SIG-M5 (cell line): ENCODE results near the gene DAB2.

Source experiments
- DNase-seq: peaks from one replicate; lab custom pipeline; 2025; lab: John Stamatoyannopoulos, UW

Gene DAB2

GRCh38 chr5:39447968-39448367, 23.2 kb upstream of the DAB2 start:
- DNase-seq: no peak

GRCh38 chr5:39447059-39447458, 22.3 kb upstream of the DAB2 start:
- no peak for DNase-seq

- no peak for DNase-seq
Observed at GRCh38 chr5:39446231-39446630, 21.5 kb upstream of the DAB2 start.

GRCh38 chr5:39443911-39444310, 19.1 kb upstream of the DAB2 start:
- no peak for DNase-seq

- no peak for DNase-seq
Observed at GRCh38 chr5:39442991-39443390, 18.2 kb upstream of the DAB2 start.

GRCh38 chr5:39441838-39442237, 17.1 kb upstream of the DAB2 start:
- DNase-seq: no peak

- no peak for DNase-seq
Observed at GRCh38 chr5:39440958-39441624, 16.3 kb upstream of the DAB2 start.

- no peak for DNase-seq
Observed at GRCh38 chr5:39440192-39440957, 15.6 kb upstream of the DAB2 start.

GRCh38 chr5:39439582-39440162, 14.9 kb upstream of the DAB2 start:
- DNase-seq: no peak

GRCh38 chr5:39437467-39437866, 12.7 kb upstream of the DAB2 start:
- no peak for DNase-seq

GRCh38 chr5:39433848-39434247, 9.1 kb upstream of the DAB2 start:
- DNase-seq: no peak

- DNase-seq: no peak
Observed at GRCh38 chr5:39432696-39433530, 8.1 kb upstream of the DAB2 start.

GRCh38 chr5:39430461-39430860, 5.7 kb upstream of the DAB2 start:
- DNase-seq: no peak

GRCh38 chr5:39428640-39429039, 3.9 kb upstream of the DAB2 start:
- no peak for DNase-seq

- no peak for DNase-seq
Observed at GRCh38 chr5:39427633-39428032, 2.9 kb upstream of the DAB2 start.

- DNase-seq: no peak
Observed at GRCh38 chr5:39427229-39427628, 2.4 kb upstream of the DAB2 start.

GRCh38 chr5:39426746-39427105, 1.9 kb upstream of the DAB2 start:
- DNase-seq: no peak

- DNase-seq: no peak
Observed at GRCh38 chr5:39426051-39426745, 1.4 kb upstream of the DAB2 start.

GRCh38 chr5:39423331-39423751, 1.4 kb downstream of the DAB2 start:
- DNase-seq: no peak

GRCh38 chr5:39422728-39423285, 2.0 kb downstream of the DAB2 start:
- DNase-seq: no peak

- no peak for DNase-seq
Observed at GRCh38 chr5:39422036-39422606, 2.7 kb downstream of the DAB2 start.
